GM21576 (cell line): Measurements from ENCODE around the gene CD320.
"Not testable (repeated sequence)": the region's sequence is repeated elsewhere in the genome, so short reads cannot be mapped to it uniquely, and the experiment has no call there.

Experiments
- ATAC-seq: cut with Tn5 transposase; IDR thresholded peaks from one replicate; pipeline ENCODE4 v1.9.1; 2021; ENCODE audit warnings: mild to moderate bottlenecking, moderate library complexity; ENCODE audit not compliant: unreplicated experiment

Gene CD320

DNA sequence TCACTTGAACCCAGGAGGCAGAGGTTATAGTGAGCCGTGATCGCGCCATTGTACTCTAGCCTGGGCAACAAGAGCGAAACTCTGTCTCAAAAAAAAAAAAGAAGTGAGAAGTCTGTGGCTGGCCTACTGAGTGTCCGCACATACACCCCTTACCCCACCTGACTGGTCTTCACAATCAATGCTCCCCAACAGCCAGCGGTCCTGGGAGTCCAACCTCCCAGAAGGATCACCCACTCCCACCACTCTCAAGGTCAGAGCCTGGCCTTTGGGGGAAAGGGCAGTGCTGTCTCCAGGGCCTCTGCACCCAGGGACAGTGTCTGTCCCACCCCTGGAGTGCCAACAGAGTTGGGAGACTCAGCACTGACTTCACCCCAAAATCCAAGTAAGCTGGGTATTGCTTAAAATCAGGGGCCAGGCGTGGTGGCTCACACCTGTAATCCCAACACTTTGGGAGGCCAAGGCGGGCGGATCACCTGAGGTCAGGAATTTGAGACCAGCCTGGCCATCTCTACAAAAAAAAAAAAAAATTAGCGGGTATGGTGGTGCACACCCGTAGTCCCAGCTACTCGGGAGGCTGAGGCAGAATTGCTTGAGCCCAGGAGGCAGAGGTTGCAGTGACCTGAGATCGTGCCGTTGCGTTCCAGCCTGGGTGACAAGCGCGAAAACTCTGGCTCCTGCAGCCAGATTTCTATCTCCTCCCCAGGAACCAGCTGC lies 2.3 kb upstream of the CD320 start:
- no peak for ATAC-seq

- ATAC-seq = no peak
Observed at GRCh38 chr19:8308891-8309291, 733 bp upstream of the CD320 start.

DNA sequence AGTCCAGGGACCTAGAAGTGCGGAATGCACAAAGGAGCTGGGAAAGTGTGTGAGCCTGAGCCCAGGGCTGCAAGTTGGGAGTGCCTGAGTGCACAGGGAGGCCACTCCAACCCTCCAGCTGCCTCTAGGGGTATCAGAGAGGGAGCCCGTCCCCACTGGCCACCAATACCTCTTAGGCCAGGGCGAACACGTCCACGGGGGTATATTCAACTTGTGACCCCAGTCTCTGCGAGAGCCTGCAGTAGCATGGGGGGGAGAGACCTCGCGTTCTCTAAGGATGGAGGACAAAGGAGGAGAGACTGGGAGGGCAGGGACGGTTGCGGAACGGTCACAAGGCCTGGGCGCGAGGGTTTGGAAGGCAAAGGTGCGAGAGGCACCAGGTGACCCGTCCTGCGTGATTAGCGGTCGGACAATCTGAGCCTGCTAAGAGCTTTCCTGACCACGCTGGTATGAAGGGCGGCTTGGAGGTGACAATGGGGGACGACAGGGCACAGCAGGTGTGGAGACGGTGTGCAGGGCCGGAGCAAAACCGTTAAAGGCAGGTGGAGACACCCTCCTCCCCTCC lies 676 bp downstream of the CD320 start:
- ATAC-seq = no peak

GRCh38 chr19:8306235-8307054 lies 1.7 kb downstream of the CD320 start:
- ATAC-seq = no peak

GRCh38 chr19:8305798-8306197 lies 2.4 kb downstream of the CD320 start:
- ATAC-seq = no peak

DNA sequence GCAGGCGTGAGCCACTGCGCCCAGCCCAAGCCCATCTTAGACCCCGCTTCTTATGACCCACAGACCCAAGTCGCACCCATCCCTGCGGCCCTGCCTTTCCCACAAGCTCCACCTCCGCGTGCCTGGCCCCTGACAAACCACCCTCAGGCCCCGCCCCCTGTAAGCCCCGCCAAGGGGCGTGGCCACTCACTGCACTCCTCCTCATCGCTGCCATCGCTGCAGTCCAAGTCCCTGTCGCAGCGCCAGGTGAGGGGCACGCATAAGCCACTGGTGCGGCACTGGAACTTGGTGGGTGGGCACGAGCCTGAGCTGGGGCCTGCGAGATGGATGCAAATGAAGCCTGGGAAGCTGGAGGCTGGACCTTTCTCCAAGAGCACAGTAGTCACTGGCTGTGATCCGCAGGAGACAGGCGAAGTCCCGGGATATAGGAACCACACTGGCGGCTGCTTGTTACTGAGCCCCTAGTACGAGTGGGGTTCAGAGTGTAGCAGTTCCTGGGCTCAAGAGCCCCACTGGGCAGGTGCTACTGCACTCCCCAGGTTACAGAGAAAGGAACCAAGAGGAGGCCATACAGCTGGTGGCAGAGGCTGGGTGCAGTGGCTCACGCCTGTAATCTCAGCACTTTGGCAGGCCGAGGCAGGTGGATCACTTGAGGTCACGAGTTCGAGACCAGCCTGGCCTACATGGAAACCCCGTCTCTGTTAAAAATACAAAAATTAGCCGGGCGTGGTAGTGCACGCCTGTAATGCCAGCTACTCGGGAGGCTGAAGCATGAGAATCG lies 3.1 kb downstream of the CD320 start:
- no peak for ATAC-seq

GRCh38 chr19:8302734-8303133 lies 5.4 kb downstream of the CD320 start:
- ATAC-seq = no peak

DNA sequence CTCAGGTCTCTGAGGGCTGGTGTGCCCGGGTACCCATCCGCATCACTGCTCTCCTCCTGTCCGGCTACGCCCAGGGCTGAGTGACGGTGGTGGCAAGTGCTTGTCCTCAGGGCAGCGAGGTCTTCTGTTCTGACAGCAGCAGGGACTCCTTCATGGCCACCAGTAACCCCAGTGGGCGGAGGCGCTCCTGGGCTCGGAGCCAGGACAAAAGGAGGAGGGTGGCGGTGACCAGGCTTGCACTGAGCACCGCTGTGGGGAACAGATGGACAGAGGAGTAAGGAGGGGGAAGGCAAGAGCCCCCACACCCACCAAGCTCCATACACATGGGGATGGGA lies 5.8 kb downstream of the CD320 start:
- ATAC-seq = no peak

DNA sequence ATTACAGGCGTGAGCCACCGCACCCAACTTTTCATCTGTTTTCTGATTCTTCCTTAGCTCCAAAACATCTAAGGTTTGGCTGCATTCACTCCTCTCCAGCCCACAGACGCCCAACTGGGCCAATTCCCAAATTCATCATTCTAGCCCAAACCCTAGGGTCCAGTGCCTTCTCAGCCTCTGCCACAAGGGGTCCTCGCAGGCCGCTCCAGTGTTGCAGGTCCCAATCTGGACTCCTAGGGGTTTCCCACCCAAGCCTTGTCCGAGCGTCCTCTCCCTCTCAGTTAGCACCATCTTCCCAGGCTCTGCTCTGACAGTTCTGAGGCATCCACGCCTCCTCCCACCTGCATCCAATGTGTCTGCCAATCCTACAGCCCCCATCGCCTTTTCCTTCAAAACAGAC lies 16.8 kb downstream of the CD320 start:
- ATAC-seq = not testable (repeated sequence)

GRCh38 chr19:8276508-8276907 lies 31.6 kb downstream of the CD320 start:
- ATAC-seq = not testable (repeated sequence)

DNA sequence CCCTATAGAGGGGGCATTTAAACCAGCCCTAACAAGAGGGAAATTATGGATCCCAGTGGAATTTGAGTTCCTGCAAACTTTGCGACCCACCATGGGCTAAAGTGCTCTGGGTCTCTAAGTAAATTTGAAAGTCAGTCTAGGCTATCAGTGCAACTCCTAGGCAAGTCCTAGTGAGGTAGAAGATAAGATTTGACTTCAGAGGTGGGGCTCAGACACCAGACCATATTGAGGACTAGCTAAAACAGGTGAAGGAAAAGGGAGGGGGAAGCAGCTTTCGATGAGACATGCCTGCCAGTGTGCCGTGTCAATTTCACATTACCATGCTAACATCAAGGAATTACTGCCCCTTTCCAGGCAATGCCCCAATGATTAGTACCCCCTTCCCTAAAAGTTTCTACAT lies 38.4 kb downstream of the CD320 start:
- no peak for ATAC-seq

DNA sequence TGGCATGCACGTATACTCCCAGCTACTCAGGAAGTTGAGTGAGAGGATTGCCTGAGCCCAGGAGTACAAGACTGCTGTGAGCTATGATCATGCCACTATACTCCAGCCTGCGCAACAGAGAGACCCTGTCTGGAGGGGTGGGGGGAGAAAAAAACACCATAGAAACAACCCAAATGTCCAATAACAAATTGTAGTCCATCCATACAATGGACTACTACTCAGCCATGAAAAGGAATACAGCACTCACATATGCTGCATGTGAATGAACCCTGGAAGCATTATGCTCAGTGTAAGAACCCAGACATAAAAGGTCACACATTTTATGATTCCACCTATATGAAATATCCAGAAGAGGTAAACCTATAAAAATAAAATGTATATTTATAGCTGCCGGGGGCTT lies 42.3 kb downstream of the CD320 start:
- ATAC-seq = no peak

- ATAC-seq = not testable (repeated sequence)
Observed at GRCh38 chr19:8264248-8264647, 43.9 kb downstream of the CD320 start.

GRCh38 chr19:8262431-8262830 lies 45.7 kb downstream of the CD320 start:
- no peak for ATAC-seq

- no peak for ATAC-seq
Observed at GRCh38 chr19:8261881-8262280, 46.3 kb downstream of the CD320 start.

- no peak for ATAC-seq
Observed at GRCh38 chr19:8261347-8261746, 46.8 kb downstream of the CD320 start.

DNA sequence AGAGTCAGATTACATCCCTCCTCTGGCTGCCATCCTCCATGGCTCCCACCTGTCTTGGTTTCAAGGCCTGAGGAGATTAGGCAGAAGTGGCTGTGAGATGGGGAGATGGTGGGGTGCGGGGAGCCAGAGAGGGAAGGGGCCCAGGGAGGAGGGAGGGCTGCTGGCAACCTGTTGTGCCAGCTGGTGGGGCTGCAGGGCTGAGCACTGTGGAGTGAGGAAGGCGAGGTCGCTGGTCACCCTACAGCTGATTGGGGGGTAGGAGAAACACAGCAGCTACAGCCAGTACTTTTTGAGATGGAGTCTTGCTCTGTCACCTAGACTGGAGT lies 48.3 kb downstream of the CD320 start:
- ATAC-seq = no peak

GRCh38 chr19:8259142-8259921 lies 48.8 kb downstream of the CD320 start:
- no peak for ATAC-seq

GRCh38 chr19:8257052-8257443 lies 51.1 kb downstream of the CD320 start:
- ATAC-seq = no peak

DNA sequence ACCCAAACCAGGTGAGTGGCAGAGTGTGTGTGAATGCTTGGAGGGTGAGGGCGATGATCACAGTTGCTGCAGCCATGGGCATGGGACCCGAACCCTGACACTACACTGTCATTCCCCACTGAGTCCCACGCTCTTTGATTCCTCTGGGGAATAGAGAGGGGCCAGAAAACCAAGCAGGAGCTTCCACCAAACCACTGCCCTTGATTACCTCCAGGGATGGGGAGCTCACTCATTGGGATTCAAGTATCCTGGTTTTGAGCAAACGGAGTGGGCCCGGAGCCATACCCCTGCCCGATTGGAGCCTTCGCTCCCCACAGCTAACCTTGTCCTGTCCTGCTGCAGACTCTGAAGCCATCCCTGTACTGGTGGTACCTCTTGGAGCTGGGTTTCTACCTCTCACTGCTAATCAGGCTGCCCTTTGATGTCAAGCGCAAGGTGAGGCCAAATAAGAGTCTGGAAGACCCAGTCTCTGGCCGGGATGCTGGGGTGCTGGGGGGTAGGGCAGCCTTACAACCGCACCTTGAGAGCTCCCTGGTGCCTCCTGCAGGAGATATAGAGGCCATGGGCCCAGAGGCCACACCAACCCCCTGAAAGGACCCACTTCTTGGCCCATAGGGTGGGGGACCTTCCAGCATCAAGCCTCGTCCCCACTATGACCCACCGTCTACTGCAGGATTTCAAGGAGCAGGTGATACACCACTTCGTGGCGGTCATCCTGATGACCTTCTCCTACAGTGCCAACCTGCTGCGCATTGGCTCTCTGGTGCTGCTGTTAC lies 51.7 kb downstream of the CD320 start:
- no peak for ATAC-seq
